ENCODE results near the gene HSD17B11.
"Not testable (repeated sequence)": the region's sequence is repeated elsewhere in the genome, so short reads cannot be mapped to it uniquely, and the experiment has no call there.

HSD17B11 gene

GRCh38 chr4:87399954-87400353, 9.0 kb upstream of the HSD17B11 start:
- no peaks in the 10 kb centered on the region for H3K9me3 ChIP-seq
- no peak overlapping the region for H3K4me3 ChIP-seq (ENCODE audit: low read depth in 1 of 2, low read length in 1 of 2)
- no peaks in the 10 kb centered on the region for H3K4me1 ChIP-seq (ENCODE audit: control insufficient read depth in 1 of 2, insufficient read depth in 1 of 2, low read depth in 1 of 2, low read length in 1 of 2)
- H3K27ac ChIP-seq: no peak overlapping the region
- no peak for TF ChIP-seq CTCF (IDR thresholded peaks at IDR 0.05)
- no peaks in the 10 kb centered on the region for H3K36me3 ChIP-seq
- no peaks in the 10 kb centered on the region for H3K27me3 ChIP-seq

DNA sequence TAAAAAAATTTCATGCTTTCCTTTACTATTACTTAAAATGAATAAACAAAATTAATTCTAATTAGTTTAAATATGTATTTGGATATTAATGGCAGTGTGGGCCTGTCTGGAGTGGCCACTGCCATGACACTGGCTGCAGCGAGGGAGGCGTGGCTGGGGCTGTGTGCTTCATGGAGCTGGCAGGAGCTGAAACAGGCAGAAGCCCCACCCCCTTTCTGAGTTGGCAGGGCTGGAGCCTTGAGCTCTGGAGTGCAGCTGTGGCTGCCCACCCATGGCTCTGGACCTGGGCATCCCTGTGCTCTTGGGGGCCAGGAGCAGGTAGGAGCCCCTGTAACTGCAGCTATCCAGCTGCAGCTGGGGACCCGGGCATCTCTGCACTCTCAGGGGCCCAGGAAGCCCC, 8.2 kb upstream of the HSD17B11 start:
- H3K9me3 ChIP-seq: no peaks in the 10 kb centered on the region
- H3K36me3 ChIP-seq: no peaks in the 10 kb centered on the region
- no peak for TF ChIP-seq CTCF (IDR thresholded peaks at IDR 0.05)
- no peak overlapping the region for H3K4me3 ChIP-seq (ENCODE audit: low read depth in 1 of 2, low read length in 1 of 2)
- H3K27ac ChIP-seq: no peak overlapping the region
- no peaks in the 10 kb centered on the region for H3K27me3 ChIP-seq
- no peaks in the 10 kb centered on the region for H3K4me1 ChIP-seq (ENCODE audit: control insufficient read depth in 1 of 2, insufficient read depth in 1 of 2, low read depth in 1 of 2, low read length in 1 of 2)

GRCh38 chr4:87395851-87396250, 4.9 kb upstream of the HSD17B11 start:
- not testable (repeated sequence) for H3K27ac ChIP-seq; H3K9me3 ChIP-seq; H3K36me3 ChIP-seq; H3K27me3 ChIP-seq; H3K4me1 ChIP-seq (ENCODE audit: control insufficient read depth in 1 of 2, insufficient read depth in 1 of 2, low read depth in 1 of 2, low read length in 1 of 2); H3K4me3 ChIP-seq (ENCODE audit: low read depth in 1 of 2, low read length in 1 of 2)

GRCh38 chr4:87395073-87395472, 4.1 kb upstream of the HSD17B11 start:
- H3K36me3 ChIP-seq; H3K27me3 ChIP-seq; H3K4me3 ChIP-seq (ENCODE audit: low read depth in 1 of 2, low read length in 1 of 2); H3K4me1 ChIP-seq (ENCODE audit: control insufficient read depth in 1 of 2, insufficient read depth in 1 of 2, low read depth in 1 of 2, low read length in 1 of 2); H3K9me3 ChIP-seq; H3K27ac ChIP-seq: not testable (repeated sequence)

DNA sequence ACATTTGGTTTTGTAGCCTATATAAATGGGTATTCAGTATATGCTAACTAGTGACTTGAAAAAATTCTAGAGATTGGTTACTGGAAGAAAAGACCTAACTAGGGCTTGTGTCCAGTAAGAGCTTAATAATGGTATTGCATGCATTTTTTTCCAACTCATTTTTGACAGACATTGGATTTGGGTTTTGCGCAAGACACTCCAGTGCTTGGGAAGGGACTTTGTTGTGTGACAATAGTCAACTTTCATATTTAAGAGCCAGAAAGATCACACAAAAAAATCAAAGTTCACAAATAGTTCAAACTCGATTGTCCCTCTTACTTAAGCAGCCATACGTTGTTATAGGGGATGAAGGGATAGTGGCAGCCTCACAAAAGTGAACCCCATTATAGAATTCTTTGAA, 1.2 kb upstream of the HSD17B11 start:
- H3K4me1 ChIP-seq (ENCODE audit: control insufficient read depth in 1 of 2, insufficient read depth in 1 of 2, low read depth in 1 of 2, low read length in 1 of 2): peaks cover 21 to 32% of the 10 kb centered on the region in 2 experiments
- H3K4me3 ChIP-seq (ENCODE audit: low read depth in 1 of 2, low read length in 1 of 2): peak overlapping the region in 1 of 2 experiments; percentile 93
- peak overlapping the region; percentile 92 for H3K27ac ChIP-seq
- H3K36me3 ChIP-seq: no peaks in the 10 kb centered on the region
- no peaks in the 10 kb centered on the region for H3K9me3 ChIP-seq
- no peaks in the 10 kb centered on the region for H3K27me3 ChIP-seq
- TF ChIP-seq CTCF (IDR thresholded peaks at IDR 0.05): no peak

- Histone ChIP-seq H3K4me1 (ENCODE audit: control insufficient read depth in 1 of 2, insufficient read depth in 1 of 2, low read depth in 1 of 2, low read length in 1 of 2) (peaks cover 27 to 38% of the 10 kb centered on the region in 2 experiments), H3K27ac (peak overlapping the region; percentile 92), H3K4me3 (ENCODE audit: low read depth in 1 of 2, low read length in 1 of 2) (peak overlapping the region; percentile 72 to 93), H3K9me3 (no peaks in the 10 kb centered on the region), H3K36me3 (peaks cover 3% of the 10 kb centered on the region), H3K27me3 (no peaks in the 10 kb centered on the region)
- no peak for TF ChIP-seq CTCF (IDR thresholded peaks at IDR 0.05)
Observed at GRCh38 chr4:87391576-87392054, 627 bp upstream of the HSD17B11 start.

DNA sequence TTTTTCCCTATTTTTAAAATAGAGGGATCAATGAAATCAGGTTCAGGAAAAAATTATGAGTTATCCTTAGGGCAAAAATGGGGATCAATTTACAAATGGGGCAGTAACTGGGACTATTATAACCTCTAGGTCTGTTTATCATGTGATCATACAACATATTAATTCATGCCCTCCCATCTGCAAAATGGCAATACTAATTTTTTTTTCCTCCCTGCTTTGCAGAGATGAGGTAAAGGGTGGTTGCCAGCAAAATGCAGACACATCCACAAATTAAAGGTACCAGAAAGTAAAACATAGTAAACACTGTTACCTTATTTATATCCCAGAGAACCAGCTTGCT, 467 bp downstream of the HSD17B11 start:
- H3K9me3 ChIP-seq: no peaks in the 10 kb centered on the region

DNA sequence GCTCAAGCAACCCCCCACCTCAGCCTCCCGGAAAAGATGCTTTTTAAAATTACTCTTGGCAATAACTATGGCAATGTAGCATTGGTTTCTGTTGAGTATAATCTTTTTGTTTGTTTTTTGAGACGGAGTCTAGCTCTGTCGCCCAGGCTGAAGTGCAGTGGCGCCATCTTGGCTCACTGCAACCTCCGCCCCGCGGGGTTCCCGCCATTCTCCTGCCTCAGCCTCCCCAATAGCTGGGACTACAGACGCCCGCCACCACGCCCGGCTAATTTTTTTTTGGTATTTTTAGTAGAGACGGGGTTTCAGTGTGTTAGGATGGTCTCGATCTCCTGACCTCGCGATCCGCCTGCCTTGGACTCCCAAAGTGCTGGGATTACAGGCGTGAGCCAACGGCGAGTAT, 933 bp downstream of the HSD17B11 start:
- not testable (repeated sequence) for H3K27me3 ChIP-seq, H3K9me3 ChIP-seq, H3K36me3 ChIP-seq
- Histone ChIP-seq H3K4me3 (ENCODE audit: low read depth in 1 of 2, low read length in 1 of 2) (peak overlapping the region; percentile 72 to 93), H3K27ac (peak overlapping the region; percentile 92), H3K4me1 (ENCODE audit: control insufficient read depth in 1 of 2, insufficient read depth in 1 of 2, low read depth in 1 of 2, low read length in 1 of 2) (peaks cover 43 to 54% of the 10 kb centered on the region in 2 experiments)

More for the DNA sequence above, 467 bp downstream of the HSD17B11 start:
- no peak for TF ChIP-seq CTCF (IDR thresholded peaks at IDR 0.05)
- no peaks in the 10 kb centered on the region for H3K27me3 ChIP-seq
- peak overlapping the region; percentile 92 for H3K27ac ChIP-seq
- H3K4me3 ChIP-seq (ENCODE audit: low read depth in 1 of 2, low read length in 1 of 2): peak overlapping the region; percentile 72 to 93
- peaks cover 5% of the 10 kb centered on the region for H3K36me3 ChIP-seq
- peaks cover 38 to 49% of the 10 kb centered on the region in 2 experiments for H3K4me1 ChIP-seq (ENCODE audit: control insufficient read depth in 1 of 2, insufficient read depth in 1 of 2, low read depth in 1 of 2, low read length in 1 of 2)
